Stimulated activated CD8-positive, alpha-beta memory T cell treated with anti-CD3 and anti-CD28 coated beads, Interleukin-15, amount 100 ng/mL, for 24 hours (primary cell): ENCODE data around the gene TENM3.

Experiments
- DNase-seq: peaks from one replicate; pipeline ENCODE4 v3.0.0-alpha.2; 2020; ENCODE audit warnings: low read depth

The TENM3 gene

GRCh38 chr4:182741054-182741453, 497.9 kb downstream of the TENM3 start:
- DNase-seq: no peak

DNA sequence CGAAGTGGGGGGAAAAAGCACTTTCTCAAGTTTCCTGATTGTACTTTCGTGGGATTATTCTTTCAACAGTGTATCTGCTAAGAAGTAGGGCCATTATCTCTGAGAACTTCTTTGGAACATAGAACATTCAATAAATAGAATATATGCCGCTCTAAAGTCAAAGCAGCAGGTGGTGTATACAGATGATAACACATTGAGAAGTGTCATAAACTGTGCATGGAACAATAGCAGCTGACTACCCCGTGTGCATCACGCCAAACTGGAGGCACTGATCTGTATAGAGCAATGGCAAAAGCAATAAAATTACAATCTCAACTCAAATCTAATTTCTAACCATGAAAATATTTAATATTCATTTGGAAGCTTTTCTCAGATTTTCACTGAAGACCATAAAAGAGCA, 498.7 kb downstream of the TENM3 start:
- no peak for DNase-seq

DNA sequence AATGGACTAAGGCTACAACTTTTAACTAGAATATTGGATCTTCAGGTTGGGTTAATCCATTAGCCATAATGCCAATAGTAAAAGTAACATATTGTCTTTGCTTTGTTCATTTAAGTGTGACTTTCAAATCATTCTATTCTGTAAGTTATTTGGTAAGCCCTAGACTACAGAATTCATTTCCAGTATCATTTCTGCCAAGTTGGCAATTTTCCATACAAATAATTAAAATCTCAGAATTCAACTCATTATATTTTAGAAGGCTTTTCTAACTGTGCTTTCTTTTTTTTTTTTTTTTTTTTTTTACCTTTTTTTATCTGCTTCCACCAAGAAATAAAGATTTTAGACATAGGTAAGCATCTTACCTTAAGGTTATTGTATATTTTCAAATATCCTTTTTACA, 500.6 kb downstream of the TENM3 start:
- no peak for DNase-seq

GRCh38 chr4:182745237-182745636, 502.0 kb downstream of the TENM3 start:
- no peak for DNase-seq

DNA sequence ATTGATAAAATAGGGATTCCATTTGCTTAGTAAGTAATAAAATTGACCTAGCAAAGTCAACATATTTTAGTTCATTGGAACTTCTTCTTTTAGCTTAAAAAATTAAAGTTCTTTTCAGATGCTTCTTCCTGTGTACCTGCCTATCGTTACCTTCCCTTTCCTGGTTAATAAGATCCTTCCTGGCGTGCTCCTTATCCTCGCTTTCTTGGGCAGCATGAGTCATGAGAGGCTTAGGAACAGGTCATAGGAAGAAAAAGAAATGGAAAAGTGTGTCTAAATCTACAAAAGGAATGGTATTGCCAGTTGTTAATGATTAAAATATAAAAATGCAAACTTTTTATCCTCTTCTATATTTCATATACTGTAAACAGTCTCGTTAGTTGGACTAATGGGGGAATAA, 503.7 kb downstream of the TENM3 start:
- no peak for DNase-seq

DNA sequence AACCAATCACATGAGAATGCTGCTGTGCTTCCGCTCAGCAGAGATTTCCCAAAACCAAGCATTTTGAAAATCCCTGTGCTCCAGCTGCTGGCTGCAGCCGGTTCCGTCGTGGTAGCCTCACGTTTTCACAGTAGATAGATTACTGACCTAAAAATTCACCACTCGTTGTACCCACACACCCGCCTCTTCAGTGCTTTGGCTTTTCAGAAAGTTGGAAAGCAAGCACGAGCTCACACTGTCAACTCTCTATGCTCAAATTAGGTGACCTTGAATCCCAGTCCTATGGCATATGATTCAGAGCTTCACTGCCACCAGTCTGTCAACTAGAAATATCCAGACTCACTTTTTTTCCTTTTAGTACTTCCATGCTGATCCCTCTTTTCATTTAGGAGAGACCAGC, 505.1 kb downstream of the TENM3 start:
- DNase-seq: no peak

GRCh38 chr4:182748949-182749348, 505.7 kb downstream of the TENM3 start:
- DNase-seq: no peak

GRCh38 chr4:182749667-182750167, 506.5 kb downstream of the TENM3 start:
- no peak for DNase-seq

DNA sequence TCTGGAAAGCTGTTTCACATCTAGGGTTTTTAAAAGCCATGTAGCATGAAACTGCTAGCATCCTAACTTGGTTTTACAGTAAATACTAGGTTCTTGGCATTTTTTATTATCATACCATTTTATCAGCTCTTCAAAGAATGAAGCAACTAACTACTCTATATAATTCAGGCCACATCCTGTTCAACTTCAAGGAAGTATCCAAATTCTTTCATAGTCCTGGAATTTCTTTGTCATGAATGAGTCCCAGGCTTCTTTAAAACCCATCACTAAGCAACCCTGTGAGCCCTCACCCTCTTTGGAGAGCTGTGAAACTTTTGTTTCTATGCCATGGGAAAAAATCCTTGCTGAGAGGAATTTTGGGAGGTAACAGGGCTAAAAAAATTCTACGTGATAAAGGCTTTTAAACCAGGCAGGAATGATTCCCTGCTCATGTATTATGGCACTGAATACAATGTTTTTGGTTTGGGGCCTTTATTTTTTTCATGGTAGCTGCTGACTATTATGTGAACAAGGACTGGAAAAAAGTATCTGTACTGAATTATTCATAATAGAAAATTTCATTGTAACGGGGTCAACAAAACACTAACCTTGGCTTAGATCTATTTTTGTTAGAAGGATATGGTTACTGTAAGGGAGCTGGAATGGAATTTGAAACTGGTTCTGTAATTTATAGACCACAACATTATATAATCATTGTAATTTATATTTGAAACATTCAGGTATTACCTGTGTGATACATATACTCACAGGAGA, 509.1 kb downstream of the TENM3 start:
- no peak for DNase-seq

DNA sequence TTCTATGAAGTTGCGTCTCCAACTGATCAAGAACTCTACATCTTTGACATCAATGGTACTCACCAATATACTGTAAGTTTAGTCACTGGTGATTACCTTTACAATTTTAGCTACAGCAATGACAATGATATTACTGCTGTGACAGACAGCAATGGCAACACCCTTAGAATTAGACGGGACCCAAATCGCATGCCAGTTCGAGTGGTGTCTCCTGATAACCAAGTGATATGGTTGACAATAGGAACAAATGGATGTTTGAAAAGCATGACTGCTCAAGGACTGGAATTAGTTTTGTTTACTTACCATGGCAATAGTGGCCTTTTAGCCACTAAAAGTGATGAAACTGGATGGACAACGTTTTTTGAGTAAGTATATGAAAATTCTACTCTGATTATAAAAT, 511.7 kb downstream of the TENM3 start:
- DNase-seq: no peak

GRCh38 chr4:182756161-182756690, 513.0 kb downstream of the TENM3 start:
- DNase-seq: no peak

DNA sequence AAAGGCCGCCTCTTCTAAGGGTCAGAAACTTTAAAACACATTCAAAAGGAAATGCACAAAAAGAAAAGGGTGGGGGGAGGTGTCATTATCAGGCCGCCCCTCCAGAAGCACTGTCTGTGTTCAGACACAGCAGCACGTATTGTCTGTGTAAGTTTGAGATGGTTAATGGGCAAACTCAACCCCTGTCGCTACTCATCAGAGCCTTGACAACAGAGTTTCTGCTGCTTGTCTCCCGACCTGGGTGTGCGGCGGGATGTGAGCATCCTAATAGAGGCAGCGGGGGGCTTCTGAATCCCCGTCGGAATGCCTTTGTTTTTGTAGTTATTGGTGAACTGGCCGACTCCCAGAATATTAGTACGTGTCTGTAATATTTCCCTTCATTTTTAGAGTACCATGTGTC, 515.1 kb downstream of the TENM3 start:
- DNase-seq: no peak

GRCh38 chr4:182760551-182761043, 517.4 kb downstream of the TENM3 start:
- DNase-seq: no peak

DNA sequence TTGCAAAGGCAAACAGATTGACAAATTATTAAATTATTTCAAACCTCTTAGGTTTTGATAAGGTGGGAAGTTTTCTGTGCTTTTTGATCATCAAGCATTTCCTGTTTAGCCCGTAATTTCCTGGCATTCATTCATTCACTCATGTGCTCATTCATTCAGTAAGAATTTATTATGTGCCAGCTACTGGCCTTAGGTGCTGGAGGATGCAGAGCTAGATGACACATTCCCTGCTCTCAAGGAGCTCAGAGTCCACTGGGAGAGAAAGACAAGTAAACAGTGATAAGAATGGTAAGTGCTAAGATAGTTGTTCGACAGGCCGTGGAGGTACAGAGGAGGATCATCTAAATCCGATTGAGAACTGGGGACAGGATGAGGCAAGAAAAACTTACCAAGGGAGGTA, 520.9 kb downstream of the TENM3 start:
- no peak for DNase-seq

GRCh38 chr4:182764642-182765041, 521.4 kb downstream of the TENM3 start:
- DNase-seq: no peak

GRCh38 chr4:182765987-182766856, 523.0 kb downstream of the TENM3 start:
- DNase-seq: no peak

- DNase-seq: no peak
These were observed 523.7 kb downstream of the TENM3 start for GRCh38 chr4:182766857-182767250.

GRCh38 chr4:182768838-182769237, 525.6 kb downstream of the TENM3 start:
- DNase-seq: no peak

- no peak for DNase-seq
These were observed 527.2 kb downstream of the TENM3 start for GRCh38 chr4:182770259-182770995.

GRCh38 chr4:182770996-182771514, 527.9 kb downstream of the TENM3 start:
- DNase-seq: no peak

GRCh38 chr4:182775075-182775474, 531.9 kb downstream of the TENM3 start:
- no peak for DNase-seq
